ENCODE data around the gene ASAP3. TPM values are rescaled to one million over a fixed set of nuclear protein-coding genes. Genes with fewer than 3 reads are reported as not detected.

The ASAP3 gene
- total and polyA plus RNA-seq, 9 of the 15 experiments (the other 6 are each of a cell fraction or from before 2014, with no cell fraction given) = 1.7 to 31.2 (median 17.4) TPM

DNA sequence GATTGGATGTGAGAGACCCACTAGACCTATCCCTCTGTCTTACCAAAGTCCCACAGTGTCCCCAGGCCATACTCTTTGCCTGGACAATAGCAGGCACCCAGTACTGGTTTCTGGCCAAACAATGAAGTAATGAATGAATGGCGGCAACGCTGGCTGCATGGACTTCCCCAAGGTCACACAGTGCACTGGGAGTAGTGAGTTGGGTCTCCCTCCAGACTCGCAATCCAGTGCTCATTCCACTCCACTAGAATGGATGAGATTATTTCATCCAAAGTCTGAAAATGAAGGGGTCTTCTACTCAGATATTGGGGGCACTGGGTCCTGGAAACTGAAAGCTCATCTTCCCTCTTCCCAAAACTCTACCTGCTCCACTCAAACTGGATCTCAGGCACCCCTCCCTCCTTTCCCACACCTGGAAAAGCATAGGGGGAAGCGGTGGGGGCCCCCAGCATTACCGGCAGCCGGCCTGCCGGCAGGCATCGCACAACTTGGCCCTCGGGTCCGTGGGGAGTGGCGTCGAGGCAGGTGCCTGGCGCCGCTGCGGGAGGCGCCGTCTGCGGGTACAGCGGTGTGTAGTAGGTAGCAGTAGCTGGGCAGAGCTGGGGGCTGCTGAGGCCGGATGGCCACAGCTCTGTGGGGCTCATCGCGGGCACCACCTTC is 46.2 kb upstream of the ASAP3 start (continued):
- TF ChIP-seq ID3 (CRISPR knock-in tag; IDR thresholded peaks at IDR 0.05) = 0 out of 2 replicates have a peak, but pooled peaks have one; percentile 3
- TF ChIP-seq ID3 (tag; IDR thresholded peaks at IDR 0.05) = no peak
- TF ChIP-seq, protein P1, sequence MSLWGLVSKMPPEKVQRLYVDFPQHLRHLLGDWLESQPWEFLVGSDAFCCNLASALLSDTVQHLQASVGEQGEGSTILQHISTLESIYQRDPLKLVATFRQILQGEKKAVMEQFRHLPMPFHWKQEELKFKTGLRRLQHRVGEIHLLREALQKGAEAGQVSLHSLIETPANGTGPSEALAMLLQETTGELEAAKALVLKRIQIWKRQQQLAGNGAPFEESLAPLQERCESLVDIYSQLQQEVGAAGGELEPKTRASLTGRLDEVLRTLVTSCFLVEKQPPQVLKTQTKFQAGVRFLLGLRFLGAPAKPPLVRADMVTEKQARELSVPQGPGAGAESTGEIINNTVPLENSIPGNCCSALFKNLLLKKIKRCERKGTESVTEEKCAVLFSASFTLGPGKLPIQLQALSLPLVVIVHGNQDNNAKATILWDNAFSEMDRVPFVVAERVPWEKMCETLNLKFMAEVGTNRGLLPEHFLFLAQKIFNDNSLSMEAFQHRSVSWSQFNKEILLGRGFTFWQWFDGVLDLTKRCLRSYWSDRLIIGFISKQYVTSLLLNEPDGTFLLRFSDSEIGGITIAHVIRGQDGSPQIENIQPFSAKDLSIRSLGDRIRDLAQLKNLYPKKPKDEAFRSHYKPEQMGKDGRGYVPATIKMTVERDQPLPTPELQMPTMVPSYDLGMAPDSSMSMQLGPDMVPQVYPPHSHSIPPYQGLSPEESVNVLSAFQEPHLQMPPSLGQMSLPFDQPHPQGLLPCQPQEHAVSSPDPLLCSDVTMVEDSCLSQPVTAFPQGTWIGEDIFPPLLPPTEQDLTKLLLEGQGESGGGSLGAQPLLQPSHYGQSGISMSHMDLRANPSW (CRISPR knock-in tag; IDR thresholded peaks at IDR 0.05) = no peak
- TF ChIP-seq MAZ (CRISPR knock-in tag; conservative IDR thresholded peaks at IDR 0.05 in 1 of 2, IDR thresholded peaks at IDR 0.05 in 1 of 2) = 0 out of 4 replicates have a peak, but pooled peaks of 1 of the 2 experiments have one; percentile 40
- TF ChIP-seq, protein P2, sequence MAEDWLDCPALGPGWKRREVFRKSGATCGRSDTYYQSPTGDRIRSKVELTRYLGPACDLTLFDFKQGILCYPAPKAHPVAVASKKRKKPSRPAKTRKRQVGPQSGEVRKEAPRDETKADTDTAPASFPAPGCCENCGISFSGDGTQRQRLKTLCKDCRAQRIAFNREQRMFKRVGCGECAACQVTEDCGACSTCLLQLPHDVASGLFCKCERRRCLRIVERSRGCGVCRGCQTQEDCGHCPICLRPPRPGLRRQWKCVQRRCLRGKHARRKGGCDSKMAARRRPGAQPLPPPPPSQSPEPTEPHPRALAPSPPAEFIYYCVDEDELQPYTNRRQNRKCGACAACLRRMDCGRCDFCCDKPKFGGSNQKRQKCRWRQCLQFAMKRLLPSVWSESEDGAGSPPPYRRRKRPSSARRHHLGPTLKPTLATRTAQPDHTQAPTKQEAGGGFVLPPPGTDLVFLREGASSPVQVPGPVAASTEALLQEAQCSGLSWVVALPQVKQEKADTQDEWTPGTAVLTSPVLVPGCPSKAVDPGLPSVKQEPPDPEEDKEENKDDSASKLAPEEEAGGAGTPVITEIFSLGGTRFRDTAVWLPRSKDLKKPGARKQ (CRISPR knock-in tag; IDR thresholded peaks at IDR 0.05) = no peak
